ENCODE measurements around the gene NUP93. TPM values are rescaled to one million over a fixed set of nuclear protein-coding genes. Genes with fewer than 3 reads are reported as not detected.

The NUP93 gene
- polyA plus RNA-seq, 1 donor (not counting 4 experiments of a cell fraction or from before 2014, with no cell fraction given) = 74.1 TPM

DNA sequence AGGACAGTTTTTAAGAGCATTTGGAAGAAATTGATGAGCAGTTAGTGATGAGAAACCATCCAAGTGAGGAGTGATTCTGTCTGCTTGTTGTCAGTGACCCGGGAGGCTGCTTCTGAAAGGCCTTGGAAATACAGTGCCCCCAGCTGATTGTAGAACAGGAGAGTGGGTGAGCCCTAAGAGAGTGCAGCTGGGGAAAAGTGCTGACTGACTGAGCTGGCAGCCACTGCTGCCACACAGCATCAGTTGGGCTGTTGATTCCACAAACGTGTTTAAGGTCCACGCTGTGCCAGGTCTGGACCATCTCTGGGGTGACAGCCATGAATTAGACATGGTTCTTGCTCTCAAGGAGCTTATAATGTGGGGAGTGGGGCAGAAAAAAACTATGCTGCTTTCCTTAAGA is 18.9 kb downstream of the NUP93 start:
- peaks cover 12% of the 10 kb centered on the region for H3K4me1 ChIP-seq (ENCODE audit: control insufficient read depth, extremely low read depth, insufficient read depth, low read length)
- H3K79me2 ChIP-seq (ENCODE audit: control insufficient read depth, insufficient read depth, low read length) = peaks cover 66% of the 10 kb centered on the region
- peaks cover 10 to 12% of the 10 kb centered on the region in 2 experiments for H3K36me3 ChIP-seq (ENCODE audit: control insufficient read depth in 2 of 2, extremely low read depth in 1 of 2, insufficient read depth in 2 of 2, low read length in 2 of 2)
- H3K9me1 ChIP-seq (ENCODE audit: control insufficient read depth, extremely low read depth, insufficient read depth, low read length) = peaks cover 2% of the 10 kb centered on the region
- H4K20me1 ChIP-seq (ENCODE audit: control insufficient read depth, extremely low read depth, insufficient read depth, low read length) = no peaks in the 10 kb centered on the region
- H3K27me3 ChIP-seq (ENCODE audit: control insufficient read depth, extremely low read depth, insufficient read depth, low read length) = no peaks in the 10 kb centered on the region
- no peak overlapping the region for H3K4me2 ChIP-seq (ENCODE audit: control insufficient read depth, extremely low read depth, insufficient read depth, low read depth, low read length)
- TF ChIP-seq EZH2 (IDR thresholded peaks at IDR 0.05; ENCODE audit: low read length) = no peak
- TF ChIP-seq, protein P1, sequence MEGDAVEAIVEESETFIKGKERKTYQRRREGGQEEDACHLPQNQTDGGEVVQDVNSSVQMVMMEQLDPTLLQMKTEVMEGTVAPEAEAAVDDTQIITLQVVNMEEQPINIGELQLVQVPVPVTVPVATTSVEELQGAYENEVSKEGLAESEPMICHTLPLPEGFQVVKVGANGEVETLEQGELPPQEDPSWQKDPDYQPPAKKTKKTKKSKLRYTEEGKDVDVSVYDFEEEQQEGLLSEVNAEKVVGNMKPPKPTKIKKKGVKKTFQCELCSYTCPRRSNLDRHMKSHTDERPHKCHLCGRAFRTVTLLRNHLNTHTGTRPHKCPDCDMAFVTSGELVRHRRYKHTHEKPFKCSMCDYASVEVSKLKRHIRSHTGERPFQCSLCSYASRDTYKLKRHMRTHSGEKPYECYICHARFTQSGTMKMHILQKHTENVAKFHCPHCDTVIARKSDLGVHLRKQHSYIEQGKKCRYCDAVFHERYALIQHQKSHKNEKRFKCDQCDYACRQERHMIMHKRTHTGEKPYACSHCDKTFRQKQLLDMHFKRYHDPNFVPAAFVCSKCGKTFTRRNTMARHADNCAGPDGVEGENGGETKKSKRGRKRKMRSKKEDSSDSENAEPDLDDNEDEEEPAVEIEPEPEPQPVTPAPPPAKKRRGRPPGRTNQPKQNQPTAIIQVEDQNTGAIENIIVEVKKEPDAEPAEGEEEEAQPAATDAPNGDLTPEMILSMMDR (optimal IDR thresholded peaks at IDR 0.05 in 1 of 3, IDR thresholded peaks at IDR 0.05 in 1 of 3, conservative IDR thresholded peaks at IDR 0.05 in 1 of 3; ENCODE audit: extremely low read depth in 1 of 3, insufficient read depth in 2 of 3, low read length in 3 of 3) = no peak
- H3K9me3 ChIP-seq (ENCODE audit: control insufficient read depth, low read depth, low read length) = no peaks in the 10 kb centered on the region
- DNase-seq (ENCODE audit: low read depth, low spot score) (no peak), FAIRE-seq (no peak)
- dilution Hi-C loops (cut with MboI; ENCODE audit: extremely low pct_ligation_motif_present, low sequenced_read_pairs) = no loop called here
- no peak overlapping the region for H3K4me3 ChIP-seq (ENCODE audit: control insufficient read depth in 2 of 3, extremely low read depth in 1 of 3, insufficient read depth in 2 of 3, low read depth in 1 of 3, low read length in 3 of 3)
- H2AFZ ChIP-seq (ENCODE audit: control insufficient read depth, low read length) = no peak overlapping the region
- H3K9ac ChIP-seq (ENCODE audit: control insufficient read depth, extremely low read depth, insufficient read depth, low read length) = no peak overlapping the region
- H3K27ac ChIP-seq (ENCODE audit: control insufficient read depth, insufficient read depth, low read length) = no peak overlapping the region

DNA sequence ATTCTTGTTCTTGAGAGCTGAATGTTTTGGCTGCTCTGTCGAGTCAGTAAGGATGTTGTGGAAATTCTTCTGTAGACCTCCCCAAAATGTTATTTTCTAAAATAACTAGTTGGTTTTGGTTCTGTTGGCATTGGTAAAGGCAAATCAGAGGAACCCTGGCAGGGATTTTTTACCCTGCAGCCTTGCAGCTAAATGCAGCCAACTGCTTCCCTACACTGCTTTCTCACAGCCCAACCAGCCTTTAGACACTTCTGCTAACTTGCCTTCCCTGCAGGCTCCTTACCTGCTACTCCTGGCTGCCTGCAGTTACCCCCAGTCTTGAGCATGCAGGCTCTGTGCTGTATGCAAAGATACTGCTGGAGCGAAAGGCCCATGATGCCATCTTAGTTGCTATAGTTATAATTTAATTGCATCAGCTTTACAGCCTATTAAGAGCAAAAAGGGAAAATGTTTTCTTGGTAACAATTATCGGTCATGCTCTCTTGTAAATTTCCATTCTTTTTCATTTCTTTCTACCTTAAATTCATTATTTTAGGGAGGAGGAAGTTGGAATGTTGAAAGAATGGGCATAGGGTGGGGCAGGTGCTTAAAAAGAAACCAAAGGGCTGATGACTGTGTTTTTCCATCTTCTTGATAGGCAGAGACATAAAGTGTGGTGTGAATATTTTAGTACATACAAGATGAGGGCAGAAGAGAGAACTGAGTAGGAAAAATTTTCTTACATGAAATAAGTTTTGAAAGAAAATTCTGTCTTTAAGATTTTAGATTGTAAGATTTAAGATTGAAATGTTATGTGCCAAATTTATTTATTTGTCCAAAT is 20.0 kb downstream of the NUP93 start:
- Histone ChIP-seq H3K36me3 (ENCODE audit: control insufficient read depth in 2 of 2, extremely low read depth in 1 of 2, insufficient read depth in 2 of 2, low read length in 2 of 2) (peaks cover 10 to 12% of the 10 kb centered on the region in 2 experiments), H2AFZ (ENCODE audit: control insufficient read depth, low read length) (no peak overlapping the region), H4K20me1 (ENCODE audit: control insufficient read depth, extremely low read depth, insufficient read depth, low read length) (no peaks in the 10 kb centered on the region), H3K9me3 (ENCODE audit: control insufficient read depth, low read depth, low read length) (no peaks in the 10 kb centered on the region), H3K9me1 (ENCODE audit: control insufficient read depth, extremely low read depth, insufficient read depth, low read length) (no peaks in the 10 kb centered on the region), H3K4me3 (ENCODE audit: control insufficient read depth in 2 of 3, extremely low read depth in 1 of 3, insufficient read depth in 2 of 3, low read depth in 1 of 3, low read length in 3 of 3) (no peak overlapping the region), H3K27ac (ENCODE audit: control insufficient read depth, insufficient read depth, low read length) (no peak overlapping the region), H3K27me3 (ENCODE audit: control insufficient read depth, extremely low read depth, insufficient read depth, low read length) (no peaks in the 10 kb centered on the region), H3K79me2 (ENCODE audit: control insufficient read depth, insufficient read depth, low read length) (peaks cover 67% of the 10 kb centered on the region), H3K4me1 (ENCODE audit: control insufficient read depth, extremely low read depth, insufficient read depth, low read length) (peaks cover 8% of the 10 kb centered on the region), H3K9ac (ENCODE audit: control insufficient read depth, extremely low read depth, insufficient read depth, low read length) (no peak overlapping the region), H3K4me2 (ENCODE audit: control insufficient read depth, extremely low read depth, insufficient read depth, low read depth, low read length) (no peak overlapping the region)
- TF ChIP-seq, protein P1 (optimal IDR thresholded peaks at IDR 0.05 in 1 of 3, IDR thresholded peaks at IDR 0.05 in 1 of 3, conservative IDR thresholded peaks at IDR 0.05 in 1 of 3; ENCODE audit: extremely low read depth in 1 of 3, insufficient read depth in 2 of 3, low read length in 3 of 3) = no peak
- TF ChIP-seq EZH2 (IDR thresholded peaks at IDR 0.05; ENCODE audit: low read length) = no peak
- FAIRE-seq (no peak), DNase-seq (ENCODE audit: low read depth, low spot score) (no peak)
- dilution Hi-C loops (cut with MboI; ENCODE audit: extremely low pct_ligation_motif_present, low sequenced_read_pairs) = loop anchor here (25.0 kb wide), 1 partner anchor 112 kb away; the partner anchor contains the start of gene SLC12A3

Measured in keratinocyte (primary cell).